ENCODE measurements around the gene SREBF2. TPM values are rescaled to one million over a fixed set of nuclear protein-coding genes. Genes with fewer than 3 reads are reported as not detected.

The SREBF2 gene
- total and polyA plus RNA-seq, 2 experiments from 2014 or later: 23.6 to 26.5 TPM

DNA sequence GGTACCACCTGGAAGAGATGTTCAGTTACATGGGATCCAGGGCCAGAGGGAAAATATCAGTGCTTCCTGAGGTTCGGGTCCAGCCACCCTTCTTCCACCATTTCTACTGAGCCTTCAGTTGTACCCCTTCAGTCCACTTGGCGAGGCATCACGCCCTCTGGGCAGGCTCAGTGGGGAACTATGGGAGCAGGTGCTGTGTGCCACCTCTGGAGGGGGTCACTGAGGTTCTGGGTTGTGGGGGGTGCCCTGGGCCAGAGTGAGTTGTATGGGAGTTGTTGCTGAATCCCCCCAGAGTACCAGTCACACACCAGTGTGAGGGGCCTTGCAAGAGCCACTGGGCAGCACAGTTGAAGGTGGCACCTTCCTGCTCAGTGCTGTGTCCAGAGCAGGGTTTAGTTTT lies 2.7 kb upstream of the SREBF2 start:
- no peak overlapping the region for H3K9ac ChIP-seq
- H4K20me1 ChIP-seq (ENCODE audit: insufficient read depth): no peaks in the 10 kb centered on the region
- H3K36me3 ChIP-seq (ENCODE audit: low read depth): no peaks in the 10 kb centered on the region
- in situ Hi-C loops (cut with MboI): no loop called here
- peaks cover 17% of the 10 kb centered on the region for H3K79me2 ChIP-seq (ENCODE audit: insufficient read depth)
- no peaks in the 10 kb centered on the region for H3K9me2 ChIP-seq (ENCODE audit: insufficient read depth)
- H3F3A ChIP-seq (ENCODE audit: insufficient read depth): peaks cover 6% of the 10 kb centered on the region
- H2AFZ ChIP-seq: no peak overlapping the region
- no peak overlapping the region for H3K4me2 ChIP-seq (ENCODE audit: unreplicated experiment)
- peak; percentile 14 for DNase-seq
- TF ChIP-seq EZH2phosphoT487 (IDR thresholded peaks at IDR 0.05; ENCODE audit: insufficient read depth, low read depth): no peak
- no peak for TF ChIP-seq EZH2 (IDR thresholded peaks at IDR 0.05; ENCODE audit: insufficient read depth, poor library complexity, severe bottlenecking)
- peaks cover 14% of the 10 kb centered on the region for H3K4me1 ChIP-seq (ENCODE audit: insufficient read depth)
- no peak overlapping the region for H3K27ac ChIP-seq
- WGBS, 2 experiments (ENCODE audit: low coverage in 1 of 2, low lambda C conversion rate in 2 of 2, missing lambda C conversion rate in 2 of 2): 95 to 100% methylated on average over 3 of the region's 3 CpGs
- H3K4me3 ChIP-seq: no peak overlapping the region
- H3K27me3 ChIP-seq (replicated peaks; ENCODE audit: insufficient read depth): no peaks in the 10 kb centered on the region
- no peaks in the 10 kb centered on the region for H3K9me3 ChIP-seq (ENCODE audit: low read depth)

- Histone ChIP-seq H3K4me3 (no peak overlapping the region), H4K20me1 (ENCODE audit: insufficient read depth) (no peaks in the 10 kb centered on the region), H3K9me3 (ENCODE audit: low read depth) (no peaks in the 10 kb centered on the region), H3K4me1 (ENCODE audit: insufficient read depth) (peaks cover 7% of the 10 kb centered on the region; the same call in 1 of the 2 replicates), H3K79me2 (ENCODE audit: insufficient read depth) (peaks cover 29% of the 10 kb centered on the region), H3K4me2 (ENCODE audit: unreplicated experiment) (peak overlapping the region; percentile 78), H3K27ac (no peak overlapping the region), H3K9me2 (ENCODE audit: insufficient read depth) (no peaks in the 10 kb centered on the region), H3K36me3 (ENCODE audit: low read depth) (no peaks in the 10 kb centered on the region), H3K27me3 (replicated peaks; ENCODE audit: insufficient read depth) (no peaks in the 10 kb centered on the region), H3F3A (ENCODE audit: insufficient read depth) (peaks cover 6% of the 10 kb centered on the region), H2AFZ (no peak overlapping the region), H3K9ac (no peak overlapping the region)
- TF ChIP-seq EZH2 (IDR thresholded peaks at IDR 0.05; ENCODE audit: insufficient read depth, poor library complexity, severe bottlenecking): no peak
- no peak for TF ChIP-seq EZH2phosphoT487 (IDR thresholded peaks at IDR 0.05; ENCODE audit: insufficient read depth, low read depth)
- in situ Hi-C loops (cut with MboI): no loop called here
- 72 to 74% methylated on average over 6 of the region's 6 CpGs for WGBS, 2 experiments (ENCODE audit: low coverage in 1 of 2, low lambda C conversion rate in 2 of 2, missing lambda C conversion rate in 2 of 2)
- peak; percentile 54 for DNase-seq
These were observed 1.5 kb upstream of the SREBF2 start for GRCh38 chr22:41831383-41831782.

DNA sequence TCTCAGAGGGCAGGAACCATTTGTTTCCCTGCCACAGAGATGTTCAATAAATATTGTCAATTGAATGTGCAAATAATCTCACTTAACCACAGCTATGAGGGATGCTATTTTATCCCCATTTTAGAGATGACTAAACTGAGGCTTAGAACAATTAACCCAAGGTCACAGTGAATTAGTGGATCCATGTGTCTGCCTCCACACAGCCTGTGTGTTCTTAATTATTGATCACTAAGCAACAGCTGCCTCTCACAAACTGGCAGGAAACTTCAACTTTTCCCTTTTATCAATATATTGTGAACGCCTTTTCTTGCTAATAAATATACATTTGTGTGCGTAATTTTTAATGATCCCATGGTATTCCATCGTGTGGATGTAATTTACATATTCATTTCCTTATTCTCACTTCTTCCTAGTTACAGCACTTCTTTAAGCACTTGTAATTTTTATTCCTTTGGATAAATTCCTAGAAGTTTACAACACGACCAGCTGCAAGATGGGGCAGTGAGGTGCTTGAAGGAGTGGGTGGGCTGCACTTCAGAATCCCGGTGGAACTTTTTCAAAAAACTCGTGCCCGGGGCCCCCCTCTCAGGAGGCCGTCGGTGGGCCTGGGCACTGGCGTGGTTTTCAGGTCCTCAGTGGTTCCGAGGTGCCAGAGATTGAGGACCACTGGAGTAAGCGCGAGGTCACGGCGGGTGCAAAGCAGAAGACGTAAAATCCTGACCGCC lies 915 bp upstream of the SREBF2 start:
- Histone ChIP-seq H3F3A (ENCODE audit: insufficient read depth) (peaks cover 6% of the 10 kb centered on the region), H3K4me3 (peak overlapping the region; percentile 81), H3K27me3 (replicated peaks; ENCODE audit: insufficient read depth) (no peaks in the 10 kb centered on the region), H3K4me2 (ENCODE audit: unreplicated experiment) (peak overlapping the region; percentile 78), H3K9ac (peak overlapping the region; percentile 81), H4K20me1 (ENCODE audit: insufficient read depth) (no peaks in the 10 kb centered on the region), H3K27ac (peak overlapping the region; percentile 75), H3K9me2 (ENCODE audit: insufficient read depth) (no peaks in the 10 kb centered on the region), H3K79me2 (ENCODE audit: insufficient read depth) (peaks cover 35% of the 10 kb centered on the region), H3K9me3 (ENCODE audit: low read depth) (no peaks in the 10 kb centered on the region), H2AFZ (peak overlapping the region; percentile 83), H3K4me1 (ENCODE audit: insufficient read depth) (peaks cover 7% of the 10 kb centered on the region; the same call in 1 of the 2 replicates), H3K36me3 (ENCODE audit: low read depth) (no peaks in the 10 kb centered on the region)
- TF ChIP-seq EZH2phosphoT487 (IDR thresholded peaks at IDR 0.05; ENCODE audit: insufficient read depth, low read depth): no peak
- no peak for TF ChIP-seq EZH2 (IDR thresholded peaks at IDR 0.05; ENCODE audit: insufficient read depth, poor library complexity, severe bottlenecking)
- 15 to 18% methylated on average over 17 of the region's 17 CpGs for WGBS, 2 experiments (ENCODE audit: low coverage in 1 of 2, low lambda C conversion rate in 2 of 2, missing lambda C conversion rate in 2 of 2)
- DNase-seq: peak; percentile 7
- in situ Hi-C loops (cut with MboI): no loop called here

DNA sequence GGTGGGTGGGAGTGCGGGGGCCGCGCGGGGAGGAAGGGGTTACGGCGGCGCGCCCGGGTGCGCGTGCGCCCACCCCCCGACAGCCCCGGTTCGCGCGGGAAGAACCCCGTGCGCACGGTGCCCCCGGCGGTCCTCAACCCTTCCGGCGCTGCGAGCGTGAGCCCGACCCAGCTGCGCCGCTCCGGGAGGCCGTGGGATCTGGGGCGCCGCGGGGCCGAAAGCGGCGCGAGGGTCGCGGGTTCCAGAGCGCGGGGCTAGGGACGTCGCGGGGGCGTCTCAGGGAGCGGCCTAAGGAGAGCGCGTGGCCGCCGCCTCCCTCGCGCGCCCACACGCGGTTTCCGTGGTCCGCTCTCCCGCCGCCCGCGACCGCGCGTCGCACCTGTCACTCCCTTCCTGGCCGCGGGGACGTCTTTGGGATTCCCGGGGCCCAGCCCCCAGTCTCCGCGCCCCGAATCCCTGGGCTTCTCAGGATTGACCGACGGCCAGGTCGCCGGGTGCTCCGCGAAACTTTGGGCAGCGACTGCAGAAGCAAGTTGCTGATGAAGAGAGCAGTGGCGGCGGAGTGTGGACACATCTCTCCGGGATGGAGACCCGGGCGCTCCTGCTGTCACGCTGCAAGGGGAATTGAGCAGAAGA lies 582 bp downstream of the SREBF2 start:
- Histone ChIP-seq H3K4me3 (peak overlapping the region; percentile 81), H3K27me3 (replicated peaks; ENCODE audit: insufficient read depth) (no peaks in the 10 kb centered on the region), H3F3A (ENCODE audit: insufficient read depth) (peaks cover 6% of the 10 kb centered on the region), H3K27ac (peak overlapping the region; percentile 75), H3K9me2 (ENCODE audit: insufficient read depth) (no peaks in the 10 kb centered on the region), H3K4me1 (ENCODE audit: insufficient read depth) (peaks cover 7% of the 10 kb centered on the region; the same call in 1 of the 2 replicates), H3K4me2 (ENCODE audit: unreplicated experiment) (peak overlapping the region; percentile 78), H3K79me2 (ENCODE audit: insufficient read depth) (peaks cover 48% of the 10 kb centered on the region), H3K9ac (peak overlapping the region; percentile 81), H2AFZ (peak overlapping the region; percentile 63), H3K36me3 (ENCODE audit: low read depth) (no peaks in the 10 kb centered on the region), H4K20me1 (ENCODE audit: insufficient read depth) (no peaks in the 10 kb centered on the region), H3K9me3 (ENCODE audit: low read depth) (no peaks in the 10 kb centered on the region)
- in situ Hi-C loops (cut with MboI): no loop called here
- peak; percentile 65 for DNase-seq
- WGBS, 2 experiments (ENCODE audit: low coverage in 1 of 2, low lambda C conversion rate in 2 of 2, missing lambda C conversion rate in 2 of 2): 0 to 1% methylated on average over 43 to 75 of the region's 86 CpGs
- TF ChIP-seq EZH2phosphoT487 (IDR thresholded peaks at IDR 0.05; ENCODE audit: insufficient read depth, low read depth) (no peak), EZH2 (IDR thresholded peaks at IDR 0.05; ENCODE audit: insufficient read depth, poor library complexity, severe bottlenecking) (no peak)

All from GM23248 (cell line).